ENCODE data around the gene PRSS56. TPM values are rescaled to one million over a fixed set of nuclear protein-coding genes. Genes with fewer than 3 reads are reported as not detected.
A peak's percentile ranks its signal among the peaks of the same experiment; 100 is the strongest.

PRSS56 gene
- total RNA-seq, 1 donor from 2014 or later: not detected

GRCh38 chr2:232521959-232522622 lies 1.9 kb downstream of the PRSS56 start:
- Histone ChIP-seq H3K9me3 (replicated peaks) (no peaks in the 10 kb centered on the region), H3K4me3 (peak overlapping the region; percentile 53), H3K36me3 (no peaks in the 10 kb centered on the region), H3K4me1 (peaks cover 44% of the 10 kb centered on the region), H3K27me3 (ENCODE audit: low read depth) (peaks cover 94% of the 10 kb centered on the region), H3K27ac (replicated peaks) (no peak overlapping the region)
- DNase-seq: peak; percentile 44
- TF ChIP-seq, protein P1, sequence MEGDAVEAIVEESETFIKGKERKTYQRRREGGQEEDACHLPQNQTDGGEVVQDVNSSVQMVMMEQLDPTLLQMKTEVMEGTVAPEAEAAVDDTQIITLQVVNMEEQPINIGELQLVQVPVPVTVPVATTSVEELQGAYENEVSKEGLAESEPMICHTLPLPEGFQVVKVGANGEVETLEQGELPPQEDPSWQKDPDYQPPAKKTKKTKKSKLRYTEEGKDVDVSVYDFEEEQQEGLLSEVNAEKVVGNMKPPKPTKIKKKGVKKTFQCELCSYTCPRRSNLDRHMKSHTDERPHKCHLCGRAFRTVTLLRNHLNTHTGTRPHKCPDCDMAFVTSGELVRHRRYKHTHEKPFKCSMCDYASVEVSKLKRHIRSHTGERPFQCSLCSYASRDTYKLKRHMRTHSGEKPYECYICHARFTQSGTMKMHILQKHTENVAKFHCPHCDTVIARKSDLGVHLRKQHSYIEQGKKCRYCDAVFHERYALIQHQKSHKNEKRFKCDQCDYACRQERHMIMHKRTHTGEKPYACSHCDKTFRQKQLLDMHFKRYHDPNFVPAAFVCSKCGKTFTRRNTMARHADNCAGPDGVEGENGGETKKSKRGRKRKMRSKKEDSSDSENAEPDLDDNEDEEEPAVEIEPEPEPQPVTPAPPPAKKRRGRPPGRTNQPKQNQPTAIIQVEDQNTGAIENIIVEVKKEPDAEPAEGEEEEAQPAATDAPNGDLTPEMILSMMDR (IDR thresholded peaks at IDR 0.05; ENCODE audit: borderline replicate concordance): peak; percentile 90
- intact Hi-C loops (cut with micrococcal nuclease): no loop called here

DNA sequence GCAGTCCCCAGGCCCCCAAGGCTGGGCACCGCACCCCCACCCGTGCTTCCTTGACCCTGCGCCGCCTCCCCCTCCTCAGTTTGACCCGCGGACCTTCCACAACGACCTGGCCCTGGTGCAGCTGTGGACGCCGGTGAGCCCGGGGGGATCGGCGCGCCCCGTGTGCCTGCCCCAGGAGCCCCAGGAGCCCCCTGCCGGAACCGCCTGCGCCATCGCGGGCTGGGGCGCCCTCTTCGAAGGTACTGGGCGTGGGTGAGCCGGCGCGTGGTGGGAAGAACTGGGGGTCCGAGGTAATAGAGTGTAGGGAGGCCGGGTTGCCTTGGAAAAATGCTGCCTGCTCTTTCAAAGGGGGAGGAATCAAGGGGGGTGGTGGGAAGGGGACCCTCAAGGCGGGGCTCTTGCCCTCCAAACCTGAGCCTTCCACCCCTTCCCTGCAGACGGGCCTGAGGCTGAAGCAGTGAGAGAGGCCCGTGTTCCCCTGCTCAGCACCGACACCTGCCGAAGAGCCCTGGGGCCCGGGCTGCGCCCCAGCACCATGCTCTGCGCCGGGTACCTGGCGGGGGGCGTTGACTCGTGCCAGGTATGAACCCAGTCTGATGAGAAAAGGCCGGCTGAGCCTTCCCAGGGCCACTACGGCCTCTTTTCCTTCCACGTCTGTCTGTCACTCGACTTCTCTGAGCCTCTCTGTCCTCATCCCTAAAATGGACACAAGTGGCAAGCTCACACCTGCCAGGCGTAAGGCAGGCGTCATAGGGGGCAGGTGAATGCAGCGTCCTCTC lies 2.6 kb downstream of the PRSS56 start:
- H3K27ac ChIP-seq (replicated peaks): no peak overlapping the region
- peaks cover 90% of the 10 kb centered on the region for H3K27me3 ChIP-seq (ENCODE audit: low read depth)
- no peaks in the 10 kb centered on the region for H3K9me3 ChIP-seq (replicated peaks)
- TF ChIP-seq, protein P1 (IDR thresholded peaks at IDR 0.05; ENCODE audit: borderline replicate concordance): no peak
- intact Hi-C loops (cut with micrococcal nuclease): no loop called here
- H3K36me3 ChIP-seq: no peaks in the 10 kb centered on the region
- peak overlapping the region; percentile 64 for H3K4me3 ChIP-seq
- H3K4me1 ChIP-seq: peaks cover 44% of the 10 kb centered on the region
- no peak for DNase-seq

GRCh38 chr2:232523402-232523681 lies 3.2 kb downstream of the PRSS56 start:
- intact Hi-C loops (cut with micrococcal nuclease): no loop called here
- peaks cover 84% of the 10 kb centered on the region for H3K27me3 ChIP-seq (ENCODE audit: low read depth)

DNA sequence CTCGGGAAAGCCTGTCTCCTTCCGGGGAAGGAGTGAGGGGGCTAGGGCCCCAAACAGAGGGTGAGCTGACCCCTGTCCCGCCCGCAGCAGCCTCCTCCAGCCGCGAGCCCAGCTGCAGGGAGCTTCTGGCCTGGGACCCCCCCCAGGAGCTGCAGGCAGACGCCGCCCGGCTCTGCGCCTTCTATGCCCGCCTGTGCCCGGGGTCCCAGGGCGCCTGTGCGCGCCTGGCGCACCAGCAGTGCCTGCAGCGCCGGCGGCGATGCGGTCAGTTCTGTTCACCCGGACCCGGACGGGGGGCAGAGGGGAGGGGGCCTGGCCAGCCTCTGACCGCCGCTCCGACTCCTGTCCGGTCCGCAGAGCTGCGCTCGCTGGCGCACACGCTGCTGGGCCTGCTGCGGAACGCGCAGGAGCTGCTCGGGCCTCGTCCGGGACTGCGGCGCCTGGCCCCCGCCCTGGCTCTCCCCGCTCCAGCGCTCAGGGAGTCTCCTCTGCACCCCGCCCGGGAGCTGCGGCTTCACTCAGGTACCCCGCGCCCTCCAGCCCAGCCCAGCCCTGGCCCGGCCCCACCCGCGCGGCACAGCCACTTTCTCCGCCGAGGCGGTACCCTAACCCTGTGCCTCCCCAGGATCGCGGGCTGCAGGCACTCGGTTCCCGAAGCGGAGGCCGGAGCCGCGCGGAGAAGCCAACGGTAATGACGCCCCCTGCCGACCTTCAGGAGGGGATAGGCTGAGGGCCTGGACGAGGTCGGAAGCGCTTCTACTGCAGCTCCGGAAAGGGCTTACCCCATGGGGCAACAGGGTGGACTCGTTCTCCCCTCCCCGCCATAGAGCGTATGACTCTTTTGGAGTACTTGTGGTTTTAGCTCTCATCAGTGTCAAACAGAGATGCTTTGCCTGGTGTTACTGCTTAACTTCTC lies 3.8 kb downstream of the PRSS56 start:
- Histone ChIP-seq H3K4me1 (peaks cover 44% of the 10 kb centered on the region), H3K36me3 (no peaks in the 10 kb centered on the region), H3K27ac (replicated peaks) (no peak overlapping the region), H3K9me3 (replicated peaks) (no peaks in the 10 kb centered on the region), H3K27me3 (ENCODE audit: low read depth) (peaks cover 78% of the 10 kb centered on the region), H3K4me3 (peak overlapping the region; percentile 64)
- TF ChIP-seq, protein P1 (IDR thresholded peaks at IDR 0.05; ENCODE audit: borderline replicate concordance): peak; percentile 33
- no peak for DNase-seq
- intact Hi-C loops (cut with micrococcal nuclease): no loop called here

More at GRCh38 chr2:232523402-232523681, 3.2 kb downstream of the PRSS56 start:
- no peak for DNase-seq
- Histone ChIP-seq H3K4me1 (peaks cover 44% of the 10 kb centered on the region), H3K27ac (replicated peaks) (no peak overlapping the region), H3K36me3 (no peaks in the 10 kb centered on the region), H3K4me3 (peak overlapping the region; percentile 64), H3K9me3 (replicated peaks) (no peaks in the 10 kb centered on the region)
- TF ChIP-seq, protein P1 (IDR thresholded peaks at IDR 0.05; ENCODE audit: borderline replicate concordance): no peak

DNA sequence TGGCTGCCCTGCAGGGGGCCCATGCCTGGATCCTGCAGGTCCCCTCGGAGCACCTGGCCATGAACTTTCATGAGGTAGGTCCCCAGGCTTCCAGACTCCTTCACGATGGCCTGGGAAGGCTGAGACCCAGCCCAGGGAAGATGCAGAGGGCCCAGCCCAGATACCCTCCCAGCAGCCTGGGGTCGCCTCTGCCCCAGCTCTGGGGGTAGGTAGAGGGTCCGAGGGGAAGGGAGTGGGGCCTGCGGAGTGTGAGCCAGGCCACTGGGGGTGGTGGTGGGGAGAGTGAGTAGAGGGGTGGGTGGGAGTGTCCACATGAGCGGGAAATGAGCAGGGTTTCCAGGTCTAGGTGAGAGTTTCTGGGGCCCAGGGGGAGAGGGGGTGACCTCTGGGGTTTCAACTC lies 4.6 kb downstream of the PRSS56 start:
- Histone ChIP-seq H3K9me3 (replicated peaks) (no peaks in the 10 kb centered on the region), H3K27ac (replicated peaks) (no peak overlapping the region), H3K27me3 (ENCODE audit: low read depth) (peaks cover 70% of the 10 kb centered on the region), H3K4me3 (no peak overlapping the region), H3K36me3 (no peaks in the 10 kb centered on the region), H3K4me1 (peaks cover 44% of the 10 kb centered on the region)
- TF ChIP-seq, protein P1 (IDR thresholded peaks at IDR 0.05; ENCODE audit: borderline replicate concordance): no peak
- no peak for DNase-seq
- intact Hi-C loops (cut with micrococcal nuclease): no loop called here
